DND-41 (cell line): ENCODE measurements around the gene KMT5C.

ENCODE experiments used
- ATAC-seq: fragments of 200-7000 bp; cut with Tn5 transposase; 3 replicates; pipeline ENCODE4 v1.9.1; 2021; ENCODE audit warnings: low read depth; ENCODE audit not compliant: insufficient read depth
- DNase-seq: peaks from one replicate; pipeline ENCODE4 v3.0.0-alpha.2; 2020
- H2AFZ ChIP-seq: 2 replicates; pipeline ENCODE4 v1.6.0; 2012; ENCODE audit warnings: low read depth, low read length
- H3K27ac ChIP-seq: 2 replicates; pipeline ENCODE4 v1.5.1; 2012; ENCODE audit warnings: low read length, inconsistent platforms
- H3K27me3 ChIP-seq: fragments of 200-600 bp; sonication (generic); 2 replicates; pipeline ENCODE4 v1.6.0; 2012; ENCODE audit warnings: low read length, mild to moderate bottlenecking, inconsistent platforms; ENCODE audit not compliant: insufficient read depth, poor library complexity
- H3K36me3 ChIP-seq: 2 replicates; pipeline ENCODE4 v1.5.1; 2012; ENCODE audit warnings: low read length, inconsistent platforms; ENCODE audit not compliant: insufficient read depth
- H3K4me1 ChIP-seq: 2 replicates; pipeline ENCODE4 v1.5.1; 2012; ENCODE audit warnings: mild to moderate bottlenecking, low read length; ENCODE audit not compliant: insufficient read depth
- H3K4me2 ChIP-seq: 2 replicates; pipeline ENCODE4 v1.6.0; 2012; ENCODE audit warnings: mild to moderate bottlenecking, moderate library complexity, low read length, inconsistent platforms; ENCODE audit not compliant: insufficient read depth
- H3K4me3 ChIP-seq, 2 experiments: fragments of 200-600 bp in 1 of 2; shearing (Covaris generic) in 1 of 2; 2 replicates each; pipeline ENCODE4 v1.5.1; 2012 to 2016; ENCODE audit warnings: inconsistent platforms in 2 of 2, low read length in 2 of 2, mild to moderate bottlenecking in 2 of 2, low read depth in 1 of 2, moderate library complexity in 1 of 2
- H3K79me2 ChIP-seq: 2 replicates; pipeline ENCODE4 v1.6.0; 2012; ENCODE audit warnings: low read length, inconsistent platforms; ENCODE audit not compliant: insufficient read depth
- H3K9ac ChIP-seq: 2 replicates; pipeline ENCODE4 v1.6.0; 2012; ENCODE audit warnings: low read depth, mild to moderate bottlenecking, inconsistent platforms, low read length, moderate library complexity
- H3K9me3 ChIP-seq: 2 replicates; pipeline ENCODE4 v1.5.1; 2012; ENCODE audit warnings: low read length, moderate library complexity, mild to moderate bottlenecking, inconsistent platforms; ENCODE audit not compliant: insufficient read depth, severe bottlenecking
- H4K20me1 ChIP-seq: 2 replicates; pipeline ENCODE4 v1.6.0; 2012; ENCODE audit warnings: low read length; ENCODE audit not compliant: insufficient read depth
- CTCF ChIP-seq: IDR thresholded peaks from 2 replicates; pipeline ENCODE4 v1.5.1; 2012; ENCODE audit warnings: borderline replicate concordance, low read length, moderate library complexity, mild to moderate bottlenecking; ENCODE audit not compliant: poor library complexity, severe bottlenecking; ENCODE audit errors: extremely low read depth
- EZH2 ChIP-seq: IDR thresholded peaks from 3 replicates; pipeline ENCODE4 v1.6.1; 2012; ENCODE audit warnings: borderline replicate concordance, low read depth, mild to moderate bottlenecking, moderate library complexity, low read length, inconsistent platforms; ENCODE audit not compliant: severe bottlenecking

The KMT5C gene

GRCh38 chr19:55368701-55369563 lies 29.3 kb downstream of the KMT5C start:
- Histone ChIP-seq H3K4me2 (no peak overlapping the region), H3K36me3 (no peaks in the 10 kb centered on the region), H3K9ac (no peak overlapping the region), H3K79me2 (no peaks in the 10 kb centered on the region), H2AFZ (no peak overlapping the region), H3K27me3 (no peaks in the 10 kb centered on the region), H3K9me3 (no peaks in the 10 kb centered on the region), H3K4me3 (no peak overlapping the region), H3K27ac (no peak overlapping the region), H4K20me1 (0 out of 2 replicates have a peak, but pooled peaks cover under 1% of the 10 kb centered on the region), H3K4me1 (no peaks in the 10 kb centered on the region)
- no peak for ATAC-seq
- no peak for TF ChIP-seq EZH2
- no peak for TF ChIP-seq CTCF
- no peak for DNase-seq

- DNase-seq: no peak
- H3K9ac ChIP-seq: no peak overlapping the region
- TF ChIP-seq CTCF (no peak), EZH2 (no peak)
- no peak overlapping the region for H3K4me3 ChIP-seq
- no peak overlapping the region for H3K4me2 ChIP-seq
- no peak for ATAC-seq
- H3K27me3 ChIP-seq: no peaks in the 10 kb centered on the region
- H3K9me3 ChIP-seq: no peaks in the 10 kb centered on the region
- no peak overlapping the region for H2AFZ ChIP-seq
- H3K27ac ChIP-seq: no peak overlapping the region
- no peaks in the 10 kb centered on the region for H3K4me1 ChIP-seq
- no peaks in the 10 kb centered on the region for H3K79me2 ChIP-seq
- H3K36me3 ChIP-seq: no peaks in the 10 kb centered on the region
- H4K20me1 ChIP-seq: 0 out of 2 replicates have a peak, but pooled peaks cover 2% of the 10 kb centered on the region
Observed at GRCh38 chr19:55369653-55370304, 30.1 kb downstream of the KMT5C start.

GRCh38 chr19:55370305-55370988 lies 30.8 kb downstream of the KMT5C start, which contains the start of gene IL11:
TSS of gene IL11 (minus strand) at chr19:55370463. CDS start at chr19:55370310, 153 bp downstream.
- TF ChIP-seq EZH2 (no peak), CTCF (no peak)
- H3K9me3 ChIP-seq: no peaks in the 10 kb centered on the region

More at GRCh38 chr19:55370305-55370988, 30.8 kb downstream of the KMT5C start, which contains the start of gene IL11:
- Histone ChIP-seq H3K9ac (no peak within 1 kb of the TSS), H4K20me1 (0 out of 2 replicates have a peak, but pooled peaks cover 2% of the 10 kb centered on the region), H2AFZ (no peak within 1 kb of the TSS), H3K79me2 (no peaks in the 10 kb centered on the region), H3K4me1 (no peaks in the 10 kb centered on the region), H3K4me2 (no peak within 1 kb of the TSS), H3K36me3 (no peaks in the 10 kb centered on the region), H3K27ac (no peak within 1 kb of the TSS), H3K4me3 (no peak within 1 kb of the TSS), H3K27me3 (no peaks in the 10 kb centered on the region)
- no peak for DNase-seq
- ATAC-seq: no peak; the same call in 2 of the 3 replicates
